Astrocyte of the cerebellum (primary cell): ENCODE measurements around the gene GRID1.

Experiments
- DNase-seq: peaks from one replicate; pipeline ENCODE4 v3.0.0-alpha.2; 2011; ENCODE audit warnings: low read depth
- H3K4me3 ChIP-seq: 2 replicates; pipeline ENCODE4 v1.5.1; 2011; ENCODE audit warnings: mild to moderate bottlenecking, low read depth, low read length, moderate library complexity
- in situ Hi-C: cut with HindIII; loops from 2 replicates; pipeline ENCODE4 v1.10.0; 2017; ENCODE audit warnings: low sequenced_read_pairs
- TF ChIP-seq, protein P1 (sequence below): IDR thresholded peaks from 2 replicates; pipeline ENCODE4 v1.5.1; 2012; ENCODE audit warnings: low read length, low read depth, moderate library complexity, mild to moderate bottlenecking; ENCODE audit errors: missing control alignments

Gene GRID1

DNA sequence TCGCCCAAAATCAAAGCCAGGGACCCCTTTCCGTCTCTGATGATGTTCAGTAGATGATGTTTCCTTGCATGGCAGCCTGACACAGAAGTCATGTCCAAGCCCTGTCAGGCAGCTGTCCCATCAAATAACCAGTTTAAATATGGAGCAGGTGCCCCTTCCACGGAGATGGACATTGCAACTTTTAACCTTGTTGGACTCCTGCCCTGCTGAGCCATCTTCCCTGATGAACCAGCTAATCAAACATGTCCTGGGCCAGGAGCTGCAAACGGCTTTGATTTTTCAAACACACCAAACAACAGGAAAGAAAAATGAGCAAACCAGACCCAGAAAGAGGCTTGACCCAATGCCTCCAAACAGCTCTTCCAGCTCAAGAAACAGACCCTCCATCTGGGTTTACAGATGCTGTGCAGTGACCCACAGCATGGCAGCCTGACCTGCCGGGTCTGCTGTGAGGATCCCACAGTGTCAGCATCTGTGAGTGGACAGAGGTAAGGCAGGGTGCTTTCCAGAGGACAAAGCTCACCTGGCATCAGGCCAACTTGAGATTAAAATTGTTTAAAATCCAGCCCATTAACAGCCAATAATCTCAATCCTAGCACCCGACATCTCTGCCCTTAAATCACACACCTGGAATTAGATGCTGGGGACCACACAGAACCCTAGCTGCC lies 372.6 kb downstream of the GRID1 start:
- in situ Hi-C loops = no loop called here
- no peak overlapping the region for H3K4me3 ChIP-seq
- TF ChIP-seq, protein P1, sequence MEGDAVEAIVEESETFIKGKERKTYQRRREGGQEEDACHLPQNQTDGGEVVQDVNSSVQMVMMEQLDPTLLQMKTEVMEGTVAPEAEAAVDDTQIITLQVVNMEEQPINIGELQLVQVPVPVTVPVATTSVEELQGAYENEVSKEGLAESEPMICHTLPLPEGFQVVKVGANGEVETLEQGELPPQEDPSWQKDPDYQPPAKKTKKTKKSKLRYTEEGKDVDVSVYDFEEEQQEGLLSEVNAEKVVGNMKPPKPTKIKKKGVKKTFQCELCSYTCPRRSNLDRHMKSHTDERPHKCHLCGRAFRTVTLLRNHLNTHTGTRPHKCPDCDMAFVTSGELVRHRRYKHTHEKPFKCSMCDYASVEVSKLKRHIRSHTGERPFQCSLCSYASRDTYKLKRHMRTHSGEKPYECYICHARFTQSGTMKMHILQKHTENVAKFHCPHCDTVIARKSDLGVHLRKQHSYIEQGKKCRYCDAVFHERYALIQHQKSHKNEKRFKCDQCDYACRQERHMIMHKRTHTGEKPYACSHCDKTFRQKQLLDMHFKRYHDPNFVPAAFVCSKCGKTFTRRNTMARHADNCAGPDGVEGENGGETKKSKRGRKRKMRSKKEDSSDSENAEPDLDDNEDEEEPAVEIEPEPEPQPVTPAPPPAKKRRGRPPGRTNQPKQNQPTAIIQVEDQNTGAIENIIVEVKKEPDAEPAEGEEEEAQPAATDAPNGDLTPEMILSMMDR = no peak
- no peak for DNase-seq

DNA sequence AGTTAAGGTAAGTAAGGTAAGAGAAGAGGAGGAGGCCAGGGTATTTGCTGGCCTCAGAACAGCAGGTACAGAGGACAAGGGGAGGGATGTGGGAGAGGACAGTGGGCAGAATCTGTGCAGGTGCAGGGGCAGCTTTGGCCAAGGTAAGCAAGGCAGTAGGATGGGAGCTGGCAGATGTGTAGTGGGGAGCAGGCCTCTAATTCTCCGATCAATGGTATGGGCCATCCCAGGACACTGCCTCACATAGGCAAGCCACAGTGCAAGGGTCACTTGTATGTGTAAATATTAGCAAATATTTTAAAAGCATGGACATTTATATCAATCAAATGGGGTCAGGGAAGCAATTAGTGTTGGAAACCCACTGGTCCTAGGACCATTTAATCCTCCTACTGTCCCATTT lies 373.5 kb downstream of the GRID1 start:
- no peak for DNase-seq
- TF ChIP-seq, protein P1 = no peak
- no peak overlapping the region for H3K4me3 ChIP-seq
- in situ Hi-C loops = no loop called here

DNA sequence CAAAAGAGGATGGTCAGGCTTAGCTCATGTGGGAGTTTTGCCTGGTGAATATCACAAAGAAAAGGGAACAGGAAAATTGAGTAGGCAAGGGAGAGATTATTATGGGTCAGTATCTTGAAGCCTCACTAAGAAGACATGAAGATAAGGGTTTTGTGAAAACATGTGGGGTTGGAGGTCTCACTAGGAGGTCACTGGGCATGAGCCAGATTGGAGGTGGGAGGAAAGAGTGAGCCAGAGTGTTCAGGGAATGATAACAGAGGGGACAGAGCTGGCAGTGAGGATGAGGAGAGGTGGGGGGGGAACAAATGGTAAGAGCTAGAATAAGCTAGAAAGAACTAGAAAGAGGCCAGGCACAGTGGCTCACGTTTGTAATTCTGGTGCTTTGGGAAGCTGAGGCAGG lies 374.3 kb downstream of the GRID1 start:
- in situ Hi-C loops = no loop called here
- no peak for DNase-seq
- no peak overlapping the region for H3K4me3 ChIP-seq
- TF ChIP-seq, protein P1 = no peak

DNA sequence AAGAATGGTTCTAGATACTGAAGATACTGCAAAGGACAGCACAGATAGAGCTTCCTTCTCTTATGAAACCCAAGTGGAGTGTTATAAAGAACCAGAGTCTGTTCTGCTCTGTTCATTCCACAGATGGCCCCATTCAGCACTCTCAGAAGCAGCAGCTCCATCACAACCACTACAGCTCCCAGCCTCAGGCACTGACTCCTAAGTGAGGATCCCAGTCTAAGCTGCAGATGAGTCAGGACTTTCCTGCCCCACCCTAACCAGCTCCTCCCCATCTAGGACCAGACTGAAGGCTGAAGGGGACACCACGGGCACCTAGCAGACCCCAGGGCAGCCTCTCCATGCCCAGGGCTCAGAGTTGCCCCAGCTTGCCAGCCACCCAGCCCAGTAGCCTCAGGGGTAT lies 379.8 kb downstream of the GRID1 start:
- TF ChIP-seq, protein P1 = no peak
- in situ Hi-C loops = no loop called here
- no peak overlapping the region for H3K4me3 ChIP-seq
- DNase-seq = no peak

DNA sequence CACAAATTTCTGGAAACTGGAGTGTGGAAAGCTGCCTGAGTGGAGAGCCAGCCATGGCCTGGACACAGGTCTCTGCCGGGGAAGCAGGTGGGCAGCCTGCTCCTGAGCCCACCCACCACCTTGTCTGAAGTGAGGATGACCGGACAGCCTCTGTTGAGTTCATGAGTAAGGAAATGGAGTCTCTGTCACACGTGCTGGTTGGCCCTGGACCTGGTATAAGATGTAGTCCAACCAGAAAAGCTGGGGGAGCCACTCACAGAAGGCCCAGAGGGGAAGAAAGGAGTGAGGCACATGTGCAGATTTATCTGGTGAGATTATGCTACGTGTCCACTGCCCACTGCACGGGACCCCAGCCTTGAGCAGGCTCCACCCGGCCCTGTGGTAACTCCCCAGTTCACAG lies 383.5 kb downstream of the GRID1 start:
- TF ChIP-seq, protein P1 = no peak
- H3K4me3 ChIP-seq = no peak overlapping the region
- no peak for DNase-seq
- in situ Hi-C loops = no loop called here

DNA sequence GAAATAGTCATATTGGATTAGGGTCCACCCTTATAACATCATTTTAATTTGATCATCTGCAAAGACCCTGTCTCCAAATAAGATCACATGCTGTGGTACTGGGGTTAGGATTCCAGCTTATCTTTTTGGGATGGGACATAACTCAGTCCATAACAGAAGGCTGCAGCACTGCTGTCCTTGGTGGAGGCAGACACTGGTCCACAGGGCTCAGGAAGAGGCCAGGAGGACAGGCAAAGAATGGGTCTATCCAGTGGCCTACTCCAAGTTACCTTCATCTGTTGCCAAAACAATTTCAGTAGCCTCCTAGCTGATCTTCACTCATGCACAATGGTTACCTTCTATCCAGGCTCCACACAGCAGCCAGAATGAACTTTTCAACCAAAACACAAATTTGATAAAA lies 387.0 kb downstream of the GRID1 start:
- DNase-seq = no peak
- TF ChIP-seq, protein P1 = no peak
- in situ Hi-C loops = no loop called here
- no peak overlapping the region for H3K4me3 ChIP-seq
